Right lobe of liver (tissue), 4 donors: ENCODE results near the gene KLHL20.
"Not testable (repeated sequence)": the region's sequence is repeated elsewhere in the genome, so short reads cannot be mapped to it uniquely, and the experiment has no call there.

ENCODE experiments used
- POLR2A ChIP-seq: fragments of 450-650 bp; IDR thresholded peaks from one replicate; pipeline ENCODE4 v1.6.1; 2017; ENCODE audit warnings: antibody characterized with exemption, mild to moderate bottlenecking
- TF ChIP-seq, protein P1 (sequence below), 4 donors: fragments of 200-600 bp in 3 of 4; fragments of 450-650 bp in 1 of 4; IDR thresholded peaks; one replicate each; pipeline versions ENCODE4 v1.5.1 to v1.8.0; 2016 to 2022; ENCODE audit warnings: antibody characterized with exemption in 4 of 4, mild to moderate bottlenecking in 2 of 4
- donor health status: DM: no; HTN: no; CAD: no.
- donor health status: DM: no; HTN: no; CAD: no.
- donor health status: DM: no; HTN: yes; CAD: no.

DNA sequence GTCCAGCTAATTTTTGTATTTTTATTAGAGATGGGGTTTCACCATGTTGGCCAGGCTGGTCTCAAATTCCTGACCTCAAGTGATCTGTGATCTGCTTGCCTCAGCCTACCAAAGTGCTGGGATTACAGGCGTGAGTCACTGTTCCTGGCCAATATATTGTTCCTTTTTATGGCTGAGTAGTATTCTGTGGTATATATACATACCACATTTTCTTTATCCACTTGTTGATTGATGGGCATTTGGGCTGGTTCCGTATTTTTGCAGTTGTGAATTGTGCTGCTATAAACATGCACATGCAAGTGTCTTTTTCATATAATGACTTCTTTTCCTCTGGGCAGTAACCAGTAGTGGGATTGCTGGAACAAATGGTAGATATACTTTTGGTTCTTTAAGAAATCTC, 21.3 kb downstream of the KLHL20 start:
- not testable (repeated sequence) for TF ChIP-seq POLR2A
- TF ChIP-seq, protein P1, sequence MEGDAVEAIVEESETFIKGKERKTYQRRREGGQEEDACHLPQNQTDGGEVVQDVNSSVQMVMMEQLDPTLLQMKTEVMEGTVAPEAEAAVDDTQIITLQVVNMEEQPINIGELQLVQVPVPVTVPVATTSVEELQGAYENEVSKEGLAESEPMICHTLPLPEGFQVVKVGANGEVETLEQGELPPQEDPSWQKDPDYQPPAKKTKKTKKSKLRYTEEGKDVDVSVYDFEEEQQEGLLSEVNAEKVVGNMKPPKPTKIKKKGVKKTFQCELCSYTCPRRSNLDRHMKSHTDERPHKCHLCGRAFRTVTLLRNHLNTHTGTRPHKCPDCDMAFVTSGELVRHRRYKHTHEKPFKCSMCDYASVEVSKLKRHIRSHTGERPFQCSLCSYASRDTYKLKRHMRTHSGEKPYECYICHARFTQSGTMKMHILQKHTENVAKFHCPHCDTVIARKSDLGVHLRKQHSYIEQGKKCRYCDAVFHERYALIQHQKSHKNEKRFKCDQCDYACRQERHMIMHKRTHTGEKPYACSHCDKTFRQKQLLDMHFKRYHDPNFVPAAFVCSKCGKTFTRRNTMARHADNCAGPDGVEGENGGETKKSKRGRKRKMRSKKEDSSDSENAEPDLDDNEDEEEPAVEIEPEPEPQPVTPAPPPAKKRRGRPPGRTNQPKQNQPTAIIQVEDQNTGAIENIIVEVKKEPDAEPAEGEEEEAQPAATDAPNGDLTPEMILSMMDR (IDR thresholded peaks at IDR 0.05) = not testable (repeated sequence)
